Measurements from ENCODE around the gene TFG.
A peak's percentile ranks its signal among the peaks of the same experiment; 100 is the strongest.
"Not testable (repeated sequence)": the region's sequence is repeated elsewhere in the genome, so short reads cannot be mapped to it uniquely, and the experiment has no call there.

The TFG gene

DNA sequence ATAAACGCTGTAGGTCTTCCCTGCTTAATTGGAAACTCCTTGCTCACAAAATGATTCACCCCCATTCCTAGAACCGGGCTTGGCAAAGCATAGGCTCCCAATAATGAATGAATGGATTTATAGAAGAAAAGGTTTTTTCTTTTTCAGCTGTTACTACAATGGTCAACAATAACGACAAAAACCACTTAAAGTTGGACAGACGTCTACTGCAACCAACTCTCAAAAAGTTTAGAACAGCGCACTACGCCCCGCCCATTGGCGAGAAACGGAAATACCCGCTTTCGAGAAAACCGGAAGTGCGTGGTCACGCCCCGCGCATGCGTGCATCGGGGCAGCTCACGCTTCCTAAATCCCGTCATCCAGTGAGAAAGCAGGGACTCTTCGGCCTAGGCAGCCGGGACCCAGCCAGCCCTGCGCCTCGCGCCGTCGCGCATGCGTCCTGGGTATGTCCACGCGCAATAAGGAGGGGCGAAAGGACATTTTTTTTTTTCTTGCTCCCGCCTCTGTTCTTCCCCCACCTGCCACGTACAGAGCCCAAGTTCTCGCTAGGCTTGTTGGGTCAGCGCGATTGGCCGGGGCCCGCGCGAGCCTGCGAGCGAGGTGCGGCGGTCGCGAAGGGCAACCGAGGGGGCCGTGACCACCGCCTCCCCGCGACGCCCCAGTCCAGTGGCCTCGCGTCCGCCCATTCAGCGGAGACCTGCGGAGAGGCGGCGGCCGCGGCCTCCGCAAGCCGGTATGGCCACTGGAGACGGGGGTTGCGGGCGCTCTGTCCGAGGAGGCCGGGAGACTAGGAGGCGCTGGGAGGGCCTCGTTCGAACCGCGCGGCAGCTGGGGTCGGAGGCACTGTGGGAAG lies at the start of gene TFG:
TFG (plus strand) TSS at position 506 of the 853 bp plus-strand sequence. CDS start 4,192 bp downstream, outside the sequence.
- peak; percentile 95 to 96 for DNase-seq (ENCODE audit: low read depth in 2 of 2)

DNA sequence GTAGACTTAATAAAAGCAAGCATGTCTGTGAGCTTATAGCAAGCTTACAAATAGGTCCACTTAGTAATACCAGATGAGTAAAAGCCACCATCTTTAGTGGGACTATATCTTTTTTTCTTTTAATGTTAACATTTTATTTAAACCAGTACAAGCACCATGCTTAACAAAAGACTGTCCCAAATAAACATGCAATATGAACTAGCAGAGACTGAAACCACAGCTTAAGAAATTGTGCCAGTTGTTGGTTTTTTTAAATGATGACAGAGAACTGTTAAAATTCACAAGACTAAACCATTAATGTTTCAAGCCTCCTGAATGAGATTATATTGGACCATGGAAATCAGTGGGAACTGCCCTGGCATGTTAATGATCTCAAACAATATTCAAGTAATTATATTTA lies 48.0 kb upstream of the TFG start:
- not testable (repeated sequence) for DNase-seq (ENCODE audit: low read depth in 2 of 2)

DNA sequence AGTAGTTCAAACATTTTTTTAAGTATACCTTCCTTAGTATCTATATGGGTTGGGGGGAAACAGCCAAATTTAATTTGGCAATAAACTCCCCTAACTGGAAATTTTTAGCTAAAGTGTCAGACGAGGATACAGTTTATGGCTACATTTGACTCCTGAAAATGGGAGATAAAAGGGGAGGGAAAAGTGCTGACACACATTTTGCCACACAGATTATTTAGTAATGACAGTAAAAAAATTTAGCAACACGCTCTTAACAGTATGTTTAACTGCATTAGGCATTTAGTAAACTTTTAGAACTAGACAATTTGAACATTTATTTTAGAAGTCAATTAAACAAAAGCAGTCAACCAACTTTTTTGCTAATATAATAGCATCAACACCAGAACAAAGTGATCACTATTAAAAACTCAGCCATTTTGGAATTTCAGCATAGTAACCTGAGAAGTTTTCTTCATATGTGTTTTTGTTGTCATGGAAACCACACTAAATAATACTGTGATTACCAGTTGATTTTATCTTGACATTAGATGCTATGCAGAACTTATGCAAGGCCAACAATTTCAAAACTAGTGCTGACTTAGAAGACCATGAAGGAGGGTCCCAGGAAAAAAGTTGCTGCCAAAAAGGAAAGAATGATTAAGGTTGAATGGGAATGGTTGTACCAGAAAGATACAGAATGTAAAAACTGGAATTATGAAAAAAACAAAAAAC lies 47.0 kb upstream of the TFG start:
- DNase-seq (ENCODE audit: low read depth in 2 of 2): no peak

DNA sequence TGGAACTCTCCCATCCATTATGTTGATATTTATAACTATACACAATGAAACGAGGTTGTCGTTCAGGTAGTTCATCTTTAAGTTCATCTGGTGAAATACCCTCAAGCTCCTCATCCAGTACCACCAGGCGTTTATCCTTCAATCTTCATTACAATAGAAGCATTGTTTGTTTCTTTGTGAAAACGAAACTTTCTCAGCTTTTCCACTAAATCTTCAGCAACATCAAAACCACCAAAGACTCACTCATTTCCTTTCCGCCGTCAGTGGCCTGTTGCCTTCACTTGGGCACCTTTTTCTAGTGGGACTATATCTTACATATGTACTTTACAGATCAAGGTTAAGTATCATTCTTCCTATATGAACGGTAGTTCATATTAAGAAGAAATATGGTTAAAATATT lies 44.1 kb upstream of the TFG start:
- DNase-seq (ENCODE audit: low read depth in 2 of 2): peak in 1 of 2 donors; percentile 10

DNA sequence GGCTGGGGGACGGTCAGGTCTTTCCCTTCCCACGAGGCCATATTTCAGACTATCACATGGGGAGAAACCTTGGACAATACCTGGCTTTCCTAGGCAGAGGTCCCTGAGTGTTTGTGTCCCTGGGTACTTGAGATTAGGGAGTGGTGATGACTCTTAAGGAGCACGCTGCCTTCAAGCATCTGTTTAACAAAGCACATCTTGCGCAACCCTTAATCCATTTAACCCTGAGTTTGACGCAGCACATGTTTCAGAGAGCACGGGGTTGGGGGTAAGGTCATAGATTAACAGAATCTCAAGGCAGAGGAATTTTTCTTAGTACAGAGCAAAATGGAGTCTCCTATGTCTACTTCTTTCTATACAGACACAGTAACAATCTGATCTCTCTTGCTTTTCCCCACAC lies 42.6 kb upstream of the TFG start:
- not testable (repeated sequence) for DNase-seq (ENCODE audit: low read depth in 2 of 2)

DNA sequence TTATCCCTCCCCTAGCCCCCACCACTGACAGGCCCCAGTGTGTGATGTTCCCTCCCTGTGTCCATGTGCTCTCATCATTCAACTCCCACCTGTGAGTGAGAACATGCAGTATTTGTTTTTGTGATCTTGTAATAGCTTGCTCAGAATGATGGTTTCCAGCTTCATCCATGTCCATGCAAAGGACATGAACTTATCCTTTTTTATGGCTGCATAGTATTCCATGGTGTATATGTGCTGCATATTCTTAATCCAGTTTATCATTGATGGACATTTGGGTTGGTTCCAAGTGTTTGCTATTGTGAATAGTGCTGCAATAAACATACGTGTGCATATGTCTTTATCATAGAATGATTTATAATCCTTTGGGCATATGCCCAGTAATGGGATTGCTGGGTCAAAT lies 42.0 kb upstream of the TFG start:
- DNase-seq (ENCODE audit: low read depth in 2 of 2): not testable (repeated sequence)

DNA sequence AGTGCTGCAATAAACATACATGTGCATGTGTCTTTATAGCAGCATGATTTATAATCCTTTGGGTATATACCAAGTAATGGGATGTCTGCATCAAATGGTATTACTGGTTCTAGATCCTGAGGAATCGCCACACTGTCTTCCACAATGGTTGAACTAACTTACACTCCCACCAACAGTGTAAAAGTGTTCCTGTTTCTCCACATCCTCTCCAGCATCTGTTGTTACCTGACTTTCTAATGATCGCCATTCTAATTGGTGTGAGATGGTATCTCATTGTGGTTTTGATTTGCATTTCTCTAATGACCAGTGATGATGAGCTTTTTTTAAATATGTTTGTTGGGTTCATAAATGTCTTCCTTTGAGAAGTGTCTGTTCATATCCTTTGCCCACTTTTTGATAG lies 38.3 kb upstream of the TFG start:
- DNase-seq (ENCODE audit: low read depth in 2 of 2): not testable (repeated sequence)

DNA sequence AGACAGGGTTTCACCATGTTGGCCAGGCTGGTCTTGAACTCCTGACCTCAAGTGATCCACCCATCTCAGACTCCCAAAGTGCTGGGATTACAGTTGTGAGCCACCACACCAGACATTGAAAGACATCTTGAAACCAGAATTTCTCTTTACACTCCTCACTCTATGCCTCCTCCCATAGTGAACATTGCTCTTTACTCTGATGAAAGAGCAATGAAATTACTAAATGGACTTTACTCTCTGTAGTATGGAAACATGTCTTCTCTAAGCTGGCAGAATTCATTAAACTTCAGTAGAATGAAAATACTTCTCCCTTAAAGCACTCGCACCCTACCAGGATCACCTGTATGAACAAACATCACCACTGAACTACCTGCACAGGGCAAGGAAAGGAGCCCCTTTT lies 27.8 kb upstream of the TFG start:
- no peak for DNase-seq (ENCODE audit: low read depth in 2 of 2)

DNA sequence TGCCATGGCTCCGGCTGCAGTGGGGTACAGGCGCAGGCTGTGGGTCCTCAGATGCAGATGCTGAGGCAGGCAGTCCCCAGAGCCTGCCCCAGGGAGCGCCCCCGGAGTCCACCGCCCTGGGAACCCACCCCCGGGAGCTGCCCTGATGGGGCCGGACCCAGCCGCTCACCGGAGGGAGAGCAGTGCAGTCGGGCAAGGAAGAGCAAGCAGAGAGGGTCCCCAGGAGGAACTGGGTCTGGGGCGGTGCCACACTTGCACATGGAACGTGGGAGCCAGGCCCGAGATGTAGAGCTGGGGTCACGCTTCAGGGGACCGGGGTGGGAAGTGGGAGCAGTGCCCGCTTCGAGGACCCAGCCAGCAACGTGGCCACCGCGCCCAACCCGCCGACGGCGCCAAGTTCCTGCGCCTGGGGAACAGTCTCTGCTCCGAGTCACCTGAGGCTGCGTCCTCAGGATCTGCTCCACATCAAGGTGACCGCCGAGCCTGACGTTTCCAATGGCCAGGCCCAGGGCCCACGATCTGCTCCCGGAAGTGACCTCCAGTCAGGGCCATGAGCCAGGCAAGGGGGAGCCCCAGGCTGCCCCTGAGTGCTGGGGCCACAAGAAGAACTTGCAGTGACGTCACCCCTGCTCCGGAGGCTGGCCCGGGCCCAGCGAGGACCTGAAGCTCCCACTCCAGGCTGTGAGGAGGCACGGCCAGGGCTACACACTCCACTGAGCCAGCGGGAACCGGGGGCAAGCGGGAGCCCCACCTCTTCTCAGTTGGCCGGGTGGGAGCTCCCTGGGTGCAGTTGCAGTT lies 27.0 kb upstream of the TFG start:
- no peak for DNase-seq (ENCODE audit: low read depth in 2 of 2)

DNA sequence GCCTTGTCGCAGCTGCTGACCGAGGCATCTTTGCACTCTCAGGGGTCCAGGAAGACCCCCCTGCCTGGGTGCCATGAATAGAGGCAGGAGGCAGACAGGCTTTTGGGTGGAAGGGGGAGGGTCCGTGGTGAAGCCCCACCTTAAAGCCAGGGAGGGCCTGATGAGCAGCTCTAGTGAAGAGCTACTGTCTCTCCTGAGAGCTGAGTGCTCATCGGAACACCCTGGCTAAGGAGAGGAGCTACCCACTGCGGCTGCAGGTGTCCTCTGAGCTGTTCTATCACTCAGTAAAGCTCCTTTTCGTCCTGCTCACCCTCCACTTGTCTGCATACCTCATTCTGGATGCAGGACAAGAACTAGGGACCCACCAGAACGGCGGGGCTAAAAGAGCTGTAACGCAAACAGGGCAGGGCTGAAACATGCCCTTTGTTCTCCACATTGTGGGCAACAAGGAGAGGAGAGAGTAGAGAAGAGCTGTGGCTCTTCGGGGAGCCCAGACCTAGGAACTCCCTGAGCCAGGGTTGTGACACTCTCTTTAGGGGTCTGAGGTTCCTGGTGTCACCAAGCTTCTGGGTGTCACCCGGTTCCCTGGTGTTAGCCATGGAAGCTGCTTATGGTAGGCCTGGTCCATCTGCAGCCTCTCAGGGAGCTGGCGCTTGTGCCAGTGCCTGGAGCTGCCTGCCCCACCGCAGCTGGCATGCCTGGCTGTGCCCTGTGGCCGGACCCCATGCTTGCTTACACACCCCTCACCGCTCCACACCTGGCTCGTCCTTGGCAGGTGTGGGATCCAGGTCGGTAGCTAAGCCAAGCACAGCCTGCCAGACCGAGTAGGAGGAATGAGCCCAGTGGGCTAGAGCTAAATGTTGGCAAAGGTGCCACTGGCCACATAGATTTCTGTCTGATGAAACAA lies 26.2 kb upstream of the TFG start:
- no peak for DNase-seq (ENCODE audit: low read depth in 2 of 2)

DNA sequence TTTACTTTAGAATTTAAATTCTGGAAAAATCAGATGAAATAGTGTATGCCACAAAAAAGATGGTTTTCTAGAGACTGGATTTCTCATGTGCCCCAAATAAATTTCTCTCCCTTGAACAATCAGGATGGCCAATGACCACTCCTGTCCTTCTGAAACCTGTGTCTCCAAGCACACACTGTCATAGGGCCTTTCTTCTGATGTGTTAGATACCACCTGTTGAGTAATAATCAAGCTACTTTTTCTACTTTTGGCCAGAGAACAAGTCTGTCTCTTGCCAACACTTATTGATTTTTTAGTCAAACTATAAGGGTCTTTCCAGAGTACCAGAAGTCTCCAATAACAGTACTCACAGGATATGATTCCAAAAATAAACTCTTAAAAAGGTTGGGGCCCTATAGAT lies 16.1 kb upstream of the TFG start:
- DNase-seq (ENCODE audit: low read depth in 2 of 2): no peak

DNA sequence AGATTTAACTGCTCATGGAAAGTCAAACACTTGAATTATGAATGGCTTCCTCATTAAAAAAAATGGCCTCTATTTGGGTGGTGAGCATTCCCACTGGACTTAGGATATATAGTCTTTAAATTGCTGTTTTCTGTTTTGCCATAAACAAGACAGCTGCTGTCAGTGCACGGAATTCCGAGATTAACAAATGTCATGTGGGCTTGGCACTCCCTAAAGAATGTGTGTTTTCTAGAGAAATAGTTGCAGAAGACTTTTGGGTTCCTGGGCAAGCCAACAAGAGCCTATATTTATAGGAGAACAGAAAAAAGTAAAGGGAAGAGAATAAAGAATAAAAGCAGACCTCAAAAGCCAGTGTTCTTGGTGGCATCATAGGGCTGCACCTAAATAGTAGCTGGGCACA lies 13.6 kb upstream of the TFG start:
- no peak for DNase-seq (ENCODE audit: low read depth in 2 of 2)

DNA sequence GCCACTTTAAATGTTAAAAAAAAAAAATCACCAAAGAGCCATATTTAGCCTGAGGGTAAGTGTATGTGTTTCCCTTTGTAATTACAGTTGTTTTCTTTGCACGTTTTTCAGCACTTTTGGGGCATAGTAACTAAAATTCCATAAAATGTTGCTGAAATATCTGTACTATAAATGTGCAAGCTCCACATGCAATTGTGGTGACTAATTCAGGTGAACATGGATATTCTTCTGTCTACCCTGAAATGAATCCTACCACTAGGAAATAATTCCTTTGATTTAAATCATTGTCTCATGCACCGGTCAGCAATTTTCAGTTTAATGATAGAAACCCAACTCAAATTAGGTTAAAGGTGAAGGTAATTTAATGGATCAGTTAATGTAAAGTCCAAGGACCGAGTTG lies 13.1 kb upstream of the TFG start:
- DNase-seq (ENCODE audit: low read depth in 2 of 2): no peak

DNA sequence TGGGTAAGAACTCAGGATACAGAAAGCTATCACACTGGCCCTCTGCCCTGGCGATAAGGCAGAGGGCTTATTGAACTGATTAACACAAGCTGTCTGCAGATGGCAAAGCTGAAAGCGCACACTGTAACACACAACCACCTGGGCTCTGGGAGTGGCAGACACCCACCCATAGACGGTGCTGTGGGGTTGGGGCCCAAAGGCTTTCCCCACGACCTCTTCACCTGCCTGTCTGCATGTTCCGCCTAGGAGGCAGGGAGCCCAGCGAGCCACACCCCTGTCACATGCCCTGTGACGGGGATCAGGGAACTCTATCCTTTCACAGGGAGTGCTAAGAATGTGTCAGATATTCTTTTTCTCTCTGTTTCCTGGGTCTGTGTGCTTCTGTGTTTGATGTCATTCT lies 12.1 kb upstream of the TFG start:
- no peak for DNase-seq (ENCODE audit: low read depth in 2 of 2)

DNA sequence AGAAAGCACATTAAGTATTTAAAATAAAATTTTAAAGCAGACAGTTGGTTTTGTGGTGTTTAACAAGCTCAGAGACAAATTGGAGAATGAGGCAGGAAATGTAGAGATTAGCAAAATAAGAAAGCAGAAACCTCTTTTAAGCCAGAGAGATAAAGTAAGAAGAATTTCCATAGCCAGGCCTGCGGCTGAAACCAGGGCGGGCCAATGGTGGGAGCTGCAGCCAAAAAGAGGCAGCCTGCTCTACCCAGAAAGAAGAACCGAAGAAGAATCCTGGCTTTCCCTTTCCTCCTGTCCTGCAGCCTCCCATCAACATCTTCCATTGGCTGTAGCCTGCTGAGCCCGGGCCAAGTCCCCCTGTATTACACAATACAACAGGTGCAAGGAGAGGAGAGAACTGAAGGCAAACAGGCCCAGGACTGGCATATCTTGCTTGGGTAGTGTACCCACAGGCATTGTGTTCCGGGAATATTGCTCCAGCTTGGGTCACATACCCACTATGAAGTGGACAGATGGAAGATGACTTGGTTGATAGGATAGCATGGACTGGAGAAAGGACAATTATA lies 11.5 kb upstream of the TFG start:
- DNase-seq (ENCODE audit: low read depth in 2 of 2): no peak

DNA sequence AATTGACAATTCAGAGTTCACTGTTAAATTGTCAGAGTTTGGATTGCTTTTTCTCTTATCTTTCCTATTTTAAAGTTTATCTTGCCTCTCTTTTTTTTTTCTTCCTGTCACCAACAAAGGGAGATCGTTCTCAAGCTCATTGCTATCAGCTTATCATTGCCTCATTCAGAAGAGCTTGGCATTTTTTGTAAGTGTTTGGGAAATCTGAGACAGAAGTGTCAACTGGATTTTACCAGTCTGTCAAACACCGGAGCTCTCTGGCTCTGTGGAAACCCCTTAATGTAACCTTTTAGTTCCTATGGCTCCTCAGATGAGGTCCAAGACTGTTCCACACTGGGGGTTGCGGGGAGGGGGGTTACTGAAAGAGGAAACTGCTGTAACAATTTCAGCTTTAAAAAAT lies 10.6 kb upstream of the TFG start:
- no peak for DNase-seq (ENCODE audit: low read depth in 2 of 2)

DNA sequence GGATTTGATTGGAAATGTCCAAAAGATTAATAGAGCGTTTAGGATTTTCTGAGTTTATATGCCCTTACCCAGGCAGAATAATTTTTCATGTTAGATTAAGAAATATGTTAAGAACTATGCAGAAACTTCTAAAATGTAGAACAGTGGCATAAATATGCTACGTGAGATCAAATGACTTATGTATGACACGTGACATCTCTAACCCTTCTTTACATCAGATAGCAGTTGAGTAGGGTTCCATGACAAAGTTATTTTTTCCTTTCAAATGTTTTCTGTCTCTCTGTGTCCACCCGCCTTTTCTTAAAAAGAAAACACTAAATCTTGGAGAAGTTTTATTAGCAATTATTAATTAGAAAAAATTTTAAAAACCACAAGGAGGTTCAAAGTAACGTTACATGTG lies 8.6 kb upstream of the TFG start:
- no peak for DNase-seq (ENCODE audit: low read depth in 2 of 2)

DNA sequence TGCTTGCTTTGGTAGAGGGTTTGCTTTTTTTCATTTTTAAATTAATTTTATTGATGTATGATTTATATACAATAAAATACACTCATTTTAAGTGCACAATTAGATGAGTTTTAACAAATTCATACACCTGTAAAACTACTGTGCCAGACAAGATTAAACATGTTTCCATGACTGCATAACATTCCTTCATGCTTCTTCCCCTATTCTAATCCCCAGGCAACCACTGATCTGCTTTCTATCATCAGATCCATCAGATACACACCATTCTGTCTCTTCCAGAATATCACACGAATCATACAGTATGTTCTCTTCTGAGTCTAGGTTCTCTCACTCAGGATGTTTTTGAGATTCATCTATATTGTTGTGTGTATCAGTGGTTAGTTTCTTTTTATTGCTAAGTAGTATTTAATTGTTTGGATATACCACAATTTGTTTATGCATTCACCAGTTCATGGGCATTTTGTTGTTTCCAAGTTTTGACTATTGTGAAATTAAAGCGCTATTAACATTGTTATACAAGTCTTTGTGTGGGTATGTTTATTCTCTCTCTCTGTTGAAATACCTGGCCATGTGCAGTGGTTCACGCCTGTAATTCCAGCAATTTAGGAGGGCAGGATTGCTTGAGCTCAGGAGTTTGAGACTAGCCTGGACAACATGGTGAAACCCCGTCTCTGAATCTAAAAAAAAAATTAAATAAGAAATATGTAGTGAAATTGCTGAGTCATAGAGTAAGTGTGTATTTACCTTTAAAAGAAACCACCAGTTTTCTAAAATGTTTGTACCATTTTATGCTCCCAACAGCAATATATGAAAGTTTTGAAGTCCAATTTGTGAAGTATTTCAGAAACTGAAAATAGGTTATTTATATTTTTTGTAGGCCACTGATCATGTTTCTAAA lies 7.0 kb upstream of the TFG start:
- DNase-seq (ENCODE audit: low read depth in 2 of 2): no peak

DNA sequence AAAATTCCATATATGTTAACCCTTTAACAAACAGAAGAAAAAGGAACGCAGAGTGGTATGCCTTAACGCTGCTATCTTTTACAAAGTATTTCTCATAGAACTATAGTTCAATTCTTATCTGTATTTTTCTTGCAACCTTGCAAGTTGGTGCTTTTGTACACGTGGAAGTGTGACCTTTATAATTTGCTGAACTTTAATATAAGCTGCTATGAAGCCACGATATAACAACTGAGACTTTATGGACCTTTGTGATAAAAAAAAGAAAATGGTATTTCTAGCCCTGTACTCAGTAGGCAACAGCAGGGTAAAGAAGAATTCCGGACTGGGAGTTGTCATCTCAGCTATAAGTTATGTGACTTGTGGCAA lies 6.3 kb upstream of the TFG start:
- no peak for DNase-seq (ENCODE audit: low read depth in 2 of 2)

DNA sequence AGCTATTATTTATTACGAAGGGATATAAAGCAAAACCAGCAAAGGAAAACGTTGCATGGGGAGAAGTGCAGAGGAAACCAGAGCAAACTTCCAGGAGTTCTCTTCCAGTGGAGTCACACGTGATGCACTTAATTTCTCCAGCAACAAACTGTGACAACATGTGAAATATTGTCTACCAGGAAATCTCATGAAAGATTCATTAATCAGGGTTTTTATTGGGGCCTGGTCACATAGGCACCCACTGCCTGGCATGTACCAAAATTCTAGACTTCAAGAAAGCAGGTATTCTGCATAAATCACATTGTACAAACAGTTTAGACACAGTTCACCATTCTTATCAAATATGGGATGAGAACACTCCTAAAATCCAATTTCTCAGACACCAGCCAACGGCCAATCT lies 5.4 kb upstream of the TFG start:
- no peak for DNase-seq (ENCODE audit: low read depth in 2 of 2)

All from stimulated activated CD4-positive, alpha-beta T cell treated with anti-CD3 and anti-CD28 coated beads, Interleukin-1b, Interleukin-23, amount 100 ng/mL, for 4 hours (primary cell).